HepG2 (cell line): Measurements from ENCODE around the gene MIA2. TPM values are rescaled to one million over a fixed set of nuclear protein-coding genes. Genes with fewer than 3 reads are reported as not detected.
A peak's percentile ranks its signal among the peaks of the same experiment; 100 is the strongest.

Experiments
- ATF1 ChIP-seq: IDR thresholded peaks from 2 replicates; pipeline ENCODE4 v1.6.1; 2016; ENCODE audit warnings: mild to moderate bottlenecking, control low read depth
- BHLHE40 ChIP-seq: IDR thresholded peaks from 2 replicates; pipeline ENCODE4 v1.6.1; 2011; ENCODE audit warnings: low read length, improper control_type of control experiment
- HMG20B ChIP-seq: conservative IDR thresholded peaks from 2 replicates; pipeline ENCODE4 v1.6.1; 2016; ENCODE audit warnings: missing genetic modification reagents, missing compliant biosample characterization
- HOXD1 ChIP-seq: sonication (generic); formaldehyde crosslinking; IDR thresholded peaks from 2 replicates; pipeline ENCODE4 v1.5.0; 2020; ENCODE audit warnings: missing genetic modification reagents
- IRX3 ChIP-seq: sonication (generic); formaldehyde crosslinking; IDR thresholded peaks from 2 replicates; pipeline ENCODE4 v1.8.1; 2023; ENCODE audit warnings: mild to moderate bottlenecking, low read depth, missing genetic modification reagents, borderline replicate concordance
- JUND ChIP-seq: sonication (generic); formaldehyde crosslinking; IDR thresholded peaks from 2 replicates; pipeline ENCODE4 v1.8.0; 2022; ENCODE audit warnings: mild to moderate bottlenecking, missing genetic modification reagents
- MBNL3 ChIP-seq: fragments of 250-450 bp; sonication (Bioruptor Pico); conservative IDR thresholded peaks from 2 replicates; pipeline ENCODE4 v1.8.0; 2022; ENCODE audit warnings: mild to moderate bottlenecking, inconsistent platforms
- MEIS1 ChIP-seq: sonication (generic); formaldehyde crosslinking; IDR thresholded peaks from 2 replicates; pipeline ENCODE4 v1.9.0; 2021; ENCODE audit warnings: mild to moderate bottlenecking, missing genetic modification reagents, moderate library complexity, borderline replicate concordance
- NFATC3 ChIP-seq: sonication (generic); formaldehyde crosslinking; IDR thresholded peaks from 2 replicates; pipeline ENCODE4 v1.5.1; 2020; ENCODE audit warnings: mild to moderate bottlenecking, missing genetic modification reagents
- NFE2L2 ChIP-seq: fragments of 150-350 bp; IDR thresholded peaks from 2 replicates; pipeline ENCODE4 v1.6.1; 2014; ENCODE audit warnings: low read length
- PITX1 ChIP-seq: sonication (generic); formaldehyde crosslinking; IDR thresholded peaks from 2 replicates; pipeline ENCODE4 v1.5.1; 2020; ENCODE audit warnings: mild to moderate bottlenecking, missing genetic modification reagents
- RAD21 ChIP-seq: fragments of 450-650 bp; formaldehyde crosslinking; IDR thresholded peaks from 2 replicates; pipeline ENCODE4 v1.5.0; 2020; ENCODE audit warnings: mild to moderate bottlenecking
- SIN3B ChIP-seq: fragments of 150-350 bp; IDR thresholded peaks from 2 replicates; pipeline ENCODE4 v1.6.1; 2014; ENCODE audit warnings: low read length
- TRAFD1 ChIP-seq: sonication (generic); formaldehyde crosslinking; IDR thresholded peaks from 2 replicates; pipeline ENCODE4 v1.5.1; 2020; ENCODE audit warnings: missing genetic modification reagents, mild to moderate bottlenecking, borderline replicate concordance
- XRCC5 ChIP-seq: fragments of 200-400 bp; formaldehyde crosslinking; optimal IDR thresholded peaks from 2 replicates; pipeline ENCODE3; 2017; ENCODE audit warnings: mild to moderate bottlenecking, low read length
- ZBTB20 ChIP-seq: sonication (generic); formaldehyde crosslinking; IDR thresholded peaks from 2 replicates; pipeline ENCODE4 v1.8.1; 2023; ENCODE audit warnings: missing genetic modification reagents, low read depth, mild to moderate bottlenecking, borderline replicate concordance
- ZNF253 ChIP-seq: sonication (generic); formaldehyde crosslinking; IDR thresholded peaks from 2 replicates; pipeline ENCODE4 v1.8.0; 2022; ENCODE audit warnings: mild to moderate bottlenecking, missing genetic modification reagents, borderline replicate concordance
- ZNF275 ChIP-seq: sonication (generic); formaldehyde crosslinking; IDR thresholded peaks from 2 replicates; pipeline ENCODE4 v1.8.0; 2022; ENCODE audit warnings: missing genetic modification reagents, mild to moderate bottlenecking, inconsistent platforms, borderline replicate concordance
- ZNF501 ChIP-seq: sonication (generic); formaldehyde crosslinking; IDR thresholded peaks from 2 replicates; pipeline ENCODE4 v1.5.1; 2020; ENCODE audit warnings: mild to moderate bottlenecking, moderate library complexity, missing genetic modification reagents
- ZNF580 ChIP-seq: IDR thresholded peaks from 2 replicates; pipeline ENCODE4 v1.6.1; 2016; ENCODE audit warnings: low read depth, borderline replicate concordance
- ZNF720 ChIP-seq: sonication (generic); formaldehyde crosslinking; IDR thresholded peaks from 2 replicates; pipeline ENCODE4 v1.4.0; 2020; ENCODE audit warnings: missing genetic modification reagents
- ZNF766 ChIP-seq: sonication (generic); formaldehyde crosslinking; IDR thresholded peaks from 2 replicates; pipeline ENCODE4 v1.5.0; 2020; ENCODE audit warnings: missing genetic modification reagents, borderline replicate concordance
- ZSCAN25 ChIP-seq: sonication (generic); formaldehyde crosslinking; IDR thresholded peaks from 2 replicates; pipeline ENCODE4 v1.8.0; 2022; ENCODE audit warnings: mild to moderate bottlenecking, missing genetic modification reagents
- polyA plus RNA-seq, 8 experiments: library from polyadenylated mRNA; depleted of rRNA in 3 of 8; stranded (reverse) in 7 of 8; unstranded in 1 of 8; fragments of >200 nt; fragmentation: Illumina TruSeq in 4 of 8; extraction: Trizol in 4 of 8; gene quantifications; 2 replicates each; pipeline versions ENCODE4 v1.2.1 to v1.2.3, GENCODE V29; 2011 to 2016; ENCODE audit warnings: low read depth in 4 of 8, missing spikeins in 1 of 8, mixed read lengths in 1 of 8; ENCODE audit not compliant: insufficient read depth in 1 of 8
- total RNA-seq, 5 experiments: library from RNA; depleted of rRNA; stranded (reverse); fragments of >200 nt; fragmentation: Illumina TruSeq; extraction: Trizol; gene quantifications; 2 replicates each; pipeline ENCODE4 v1.2.3, GENCODE V29; 2016; ENCODE audit warnings: low read depth in 1 of 5
- TF ChIP-seq, protein P1 (sequence below): sonication (generic); formaldehyde crosslinking; IDR thresholded peaks from 2 replicates; pipeline ENCODE4 v1.4.0; 2020; ENCODE audit warnings: mild to moderate bottlenecking, missing genetic modification reagents
- TF ChIP-seq, protein P2 (sequence below): sonication (generic); IDR thresholded peaks from 2 replicates; pipeline ENCODE4 v1.6.1; 2016; ENCODE audit warnings: low read depth, borderline replicate concordance

The MIA2 gene
- total and polyA plus RNA-seq, 2 of the 13 experiments (the other 11 are each of a cell fraction or from before 2014, with no cell fraction given), result 134 to 158 TPM

- TF ChIP-seq IRX3 (CRISPR knock-in tag) (peak; percentile 51; the same call in 1 of the 2 replicates), ZNF253 (CRISPR knock-in tag) (peak; percentile 95), SIN3B (peak; percentile 79; the same call in 1 of the 2 replicates), MBNL3 (no peak), ZSCAN25 (0 out of 2 replicates have a peak, but pooled peaks have one; percentile 10), ZNF720 (CRISPR knock-in tag) (no peak), XRCC5 (no peak), JUND (CRISPR knock-in tag) (peak; percentile 34; the same call in 1 of the 2 replicates), ZNF580 (CRISPR knock-in tag) (no peak; the same call in 1 of the 2 replicates), HOXD1 (peak; percentile 82), ZNF275 (no peak), ATF1 (CRISPR knock-in tag) (no peak), RAD21 (CRISPR knock-in tag) (peak; percentile 16; the same call in 1 of the 2 replicates), BHLHE40 (no peak), ZNF501 (CRISPR knock-in tag) (peak; percentile 82; the same call in 1 of the 2 replicates), HMG20B (0 out of 2 replicates have a peak, but pooled peaks have one; percentile 19), MEIS1 (CRISPR knock-in tag) (peak; percentile 2; the same call in 1 of the 2 replicates), ZBTB20 (CRISPR knock-in tag) (no peak), NFATC3 (CRISPR knock-in tag) (no peak; the same call in 1 of the 2 replicates), ZNF766 (0 out of 2 replicates have a peak, but pooled peaks have one; percentile 91), TRAFD1 (CRISPR knock-in tag) (peak; percentile 74; the same call in 1 of the 2 replicates), PITX1 (CRISPR knock-in tag) (peak; percentile 31; the same call in 1 of the 2 replicates), NFE2L2 (no peak)
- TF ChIP-seq, protein P1, sequence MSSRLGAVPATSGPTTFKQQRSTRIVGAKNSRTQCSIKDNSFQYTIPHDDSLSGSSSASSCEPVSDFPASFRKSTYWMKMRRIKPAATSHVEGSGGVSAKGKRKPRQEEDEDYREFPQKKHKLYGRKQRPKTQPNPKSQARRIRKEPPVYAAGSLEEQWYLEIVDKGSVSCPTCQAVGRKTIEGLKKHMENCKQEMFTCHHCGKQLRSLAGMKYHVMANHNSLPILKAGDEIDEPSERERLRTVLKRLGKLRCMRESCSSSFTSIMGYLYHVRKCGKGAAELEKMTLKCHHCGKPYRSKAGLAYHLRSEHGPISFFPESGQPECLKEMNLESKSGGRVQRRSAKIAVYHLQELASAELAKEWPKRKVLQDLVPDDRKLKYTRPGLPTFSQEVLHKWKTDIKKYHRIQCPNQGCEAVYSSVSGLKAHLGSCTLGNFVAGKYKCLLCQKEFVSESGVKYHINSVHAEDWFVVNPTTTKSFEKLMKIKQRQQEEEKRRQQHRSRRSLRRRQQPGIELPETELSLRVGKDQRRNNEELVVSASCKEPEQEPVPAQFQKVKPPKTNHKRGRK (CRISPR knock-in tag), result peak; percentile 93
- TF ChIP-seq, protein P2, sequence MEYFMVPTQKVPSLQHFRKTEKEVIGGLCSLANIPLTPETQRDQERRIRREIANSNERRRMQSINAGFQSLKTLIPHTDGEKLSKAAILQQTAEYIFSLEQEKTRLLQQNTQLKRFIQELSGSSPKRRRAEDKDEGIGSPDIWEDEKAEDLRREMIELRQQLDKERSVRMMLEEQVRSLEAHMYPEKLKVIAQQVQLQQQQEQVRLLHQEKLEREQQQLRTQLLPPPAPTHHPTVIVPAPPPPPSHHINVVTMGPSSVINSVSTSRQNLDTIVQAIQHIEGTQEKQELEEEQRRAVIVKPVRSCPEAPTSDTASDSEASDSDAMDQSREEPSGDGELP, result peak; percentile 27; the same call in 1 of the 2 replicates
Observed at GRCh38 chr14:39431416-39432178, 197.9 kb downstream of the MIA2 start (continued).
